ENCODE measurements around the gene SH3GL2.

SH3GL2 gene

DNA sequence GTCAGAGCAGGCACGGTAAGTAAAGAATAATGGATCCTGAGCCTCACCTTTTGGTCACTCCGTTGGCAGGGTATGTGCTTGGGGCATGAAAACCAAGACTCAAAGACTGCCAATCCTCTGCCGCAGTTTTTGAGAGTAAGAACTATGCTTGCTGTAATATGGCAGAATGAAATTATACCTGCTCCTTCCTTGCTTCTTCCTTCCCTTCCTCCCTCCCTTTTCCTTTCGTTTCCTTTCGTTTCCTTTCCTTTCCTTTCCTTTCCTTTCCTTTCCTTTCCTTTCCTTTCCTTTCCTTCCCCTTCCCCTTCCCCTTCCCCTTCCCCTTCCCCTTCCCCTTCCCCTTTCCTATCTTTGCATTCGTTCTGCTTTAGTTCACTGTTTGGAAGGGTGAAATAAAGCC is 43.9 kb downstream of the SH3GL2 start:
- no peaks in the 10 kb centered on the region for H3K27me3 ChIP-seq (replicated peaks; ENCODE audit: control insufficient read depth, insufficient read depth, low read length)
- no peak for TF ChIP-seq CTCF (IDR thresholded peaks at IDR 0.05; ENCODE audit: insufficient read depth, low read length, poor library complexity, severe bottlenecking)
- no peaks in the 10 kb centered on the region for H3K36me3 ChIP-seq (ENCODE audit: control insufficient read depth, insufficient read depth, low read length)
- no peak for DNase-seq (ENCODE audit: extremely low read depth, insufficient read length)
- no peak overlapping the region for H3K4me3 ChIP-seq (replicated peaks; ENCODE audit: low read depth, low read length)

GRCh38 chr9:17623965-17624364 is 45.1 kb downstream of the SH3GL2 start:
- TF ChIP-seq CTCF (IDR thresholded peaks at IDR 0.05; ENCODE audit: insufficient read depth, low read length, poor library complexity, severe bottlenecking): no peak
- H3K36me3 ChIP-seq (ENCODE audit: control insufficient read depth, insufficient read depth, low read length): no peaks in the 10 kb centered on the region
- no peak for DNase-seq (ENCODE audit: extremely low read depth, insufficient read length)
- H3K27me3 ChIP-seq (replicated peaks; ENCODE audit: control insufficient read depth, insufficient read depth, low read length): no peaks in the 10 kb centered on the region
- H3K4me3 ChIP-seq (replicated peaks; ENCODE audit: low read depth, low read length): no peak overlapping the region

DNA sequence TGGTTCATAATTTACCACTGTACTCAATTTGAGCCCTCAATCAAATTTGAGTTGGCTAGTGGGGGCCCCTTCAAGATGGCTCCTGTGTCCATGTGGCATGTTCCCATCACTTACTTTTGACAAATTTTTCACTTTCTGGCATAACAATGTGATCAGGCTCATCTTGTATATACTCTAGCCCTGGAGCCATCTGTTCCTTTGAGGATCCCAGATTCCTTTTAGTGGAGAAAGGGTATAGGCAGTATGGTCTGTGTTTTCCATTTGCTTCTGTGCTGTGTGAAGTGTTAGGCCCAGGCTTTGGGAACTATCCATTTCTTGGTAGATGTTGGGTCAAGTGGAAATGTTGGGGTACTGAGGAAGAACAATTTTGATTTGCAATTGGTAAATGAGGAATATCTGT is 45.7 kb downstream of the SH3GL2 start:
- no peaks in the 10 kb centered on the region for H3K36me3 ChIP-seq (ENCODE audit: control insufficient read depth, insufficient read depth, low read length)
- no peak overlapping the region for H3K4me3 ChIP-seq (replicated peaks; ENCODE audit: low read depth, low read length)
- H3K27me3 ChIP-seq (replicated peaks; ENCODE audit: control insufficient read depth, insufficient read depth, low read length): no peaks in the 10 kb centered on the region
- DNase-seq (ENCODE audit: extremely low read depth, insufficient read length): no peak
- no peak for TF ChIP-seq CTCF (IDR thresholded peaks at IDR 0.05; ENCODE audit: insufficient read depth, low read length, poor library complexity, severe bottlenecking)

DNA sequence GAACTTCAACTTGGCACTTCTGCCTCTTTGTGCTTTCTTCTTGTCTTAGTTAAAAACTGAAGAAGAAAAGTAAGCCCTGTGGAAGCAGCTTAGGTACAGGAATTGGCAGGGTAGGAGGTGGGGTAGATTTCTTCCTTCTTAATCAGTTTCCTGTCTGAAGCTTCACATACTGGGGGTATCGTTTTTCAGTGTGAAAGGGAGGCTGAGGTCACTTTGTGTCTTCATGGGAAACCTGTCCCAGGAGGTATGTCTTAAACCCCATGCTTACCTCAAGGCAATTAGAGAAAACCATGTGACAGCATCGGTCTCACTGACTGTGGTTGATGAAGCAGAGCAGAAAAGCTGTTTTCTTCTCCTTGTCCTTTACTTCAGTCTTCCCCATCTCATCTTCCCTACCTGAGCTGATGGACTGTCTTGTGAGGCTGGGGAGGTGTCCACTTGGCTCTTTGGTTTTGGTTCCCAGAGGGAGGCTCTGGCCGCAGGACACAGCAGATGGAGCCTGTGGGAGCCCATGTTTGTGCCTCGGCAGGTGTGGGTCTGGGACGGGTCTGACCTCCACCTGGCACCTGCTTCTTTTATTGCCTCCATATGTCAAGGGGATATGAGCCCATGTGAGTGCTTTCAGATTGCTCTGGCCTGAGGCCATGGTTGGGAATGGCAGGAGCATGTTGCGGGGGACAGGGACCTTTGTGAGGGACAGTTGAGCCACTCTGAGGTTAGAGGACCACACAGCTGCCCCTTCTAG is 47.0 kb downstream of the SH3GL2 start:
- H3K36me3 ChIP-seq (ENCODE audit: control insufficient read depth, insufficient read depth, low read length): no peaks in the 10 kb centered on the region
- H3K27me3 ChIP-seq (replicated peaks; ENCODE audit: control insufficient read depth, insufficient read depth, low read length): no peaks in the 10 kb centered on the region
- TF ChIP-seq CTCF (IDR thresholded peaks at IDR 0.05; ENCODE audit: insufficient read depth, low read length, poor library complexity, severe bottlenecking): no peak
- no peak for DNase-seq (ENCODE audit: extremely low read depth, insufficient read length)
- H3K4me3 ChIP-seq (replicated peaks; ENCODE audit: low read depth, low read length): no peak overlapping the region

DNA sequence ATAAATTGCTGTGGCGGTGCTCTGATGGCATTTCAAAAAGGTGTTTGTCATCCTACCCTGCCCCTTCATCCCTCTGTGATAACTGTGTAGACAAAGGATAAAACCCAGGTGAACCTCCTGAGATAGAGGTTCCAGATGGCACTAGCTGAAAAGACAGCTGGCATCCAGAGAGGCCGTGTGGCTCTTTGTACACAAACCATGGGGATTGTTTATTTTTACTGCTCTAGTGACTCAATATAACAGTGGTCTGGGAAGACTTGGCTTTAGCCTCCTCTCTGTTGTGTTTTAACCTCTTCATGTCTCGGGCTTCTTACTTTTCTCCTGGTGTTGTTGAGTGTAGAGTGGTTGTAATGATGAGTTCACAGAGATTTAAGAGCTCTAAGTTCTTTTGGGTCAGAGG is 48.8 kb downstream of the SH3GL2 start:
- H3K4me3 ChIP-seq (replicated peaks; ENCODE audit: low read depth, low read length): no peak overlapping the region
- no peak for DNase-seq (ENCODE audit: extremely low read depth, insufficient read length)
- no peaks in the 10 kb centered on the region for H3K27me3 ChIP-seq (replicated peaks; ENCODE audit: control insufficient read depth, insufficient read depth, low read length)
- TF ChIP-seq CTCF (IDR thresholded peaks at IDR 0.05; ENCODE audit: insufficient read depth, low read length, poor library complexity, severe bottlenecking): no peak
- H3K36me3 ChIP-seq (ENCODE audit: control insufficient read depth, insufficient read depth, low read length): no peaks in the 10 kb centered on the region

GRCh38 chr9:17628624-17629023 is 49.8 kb downstream of the SH3GL2 start:
- DNase-seq (ENCODE audit: extremely low read depth, insufficient read length): no peak
- Histone ChIP-seq H3K36me3 (ENCODE audit: control insufficient read depth, insufficient read depth, low read length) (no peaks in the 10 kb centered on the region), H3K27me3 (replicated peaks; ENCODE audit: control insufficient read depth, insufficient read depth, low read length) (no peaks in the 10 kb centered on the region), H3K4me3 (replicated peaks; ENCODE audit: low read depth, low read length) (no peak overlapping the region)
- no peak for TF ChIP-seq CTCF (IDR thresholded peaks at IDR 0.05; ENCODE audit: insufficient read depth, low read length, poor library complexity, severe bottlenecking)

Data from GM06990 (cell line).